PFSK-1 (cell line): Measurements from ENCODE around the gene ATP5F1D.

Experiments used
- FOXP2 ChIP-seq: optimal IDR thresholded peaks from 2 replicates; pipeline ENCODE3; 2011; ENCODE audit warnings: borderline replicate concordance, control low read depth, inconsistent platforms; ENCODE audit not compliant: insufficient read depth; ENCODE audit errors: extremely low read length, extremely low read depth
- POLR2AphosphoS5 ChIP-seq: IDR thresholded peaks from 2 replicates; pipeline ENCODE4 v1.6.1; 2012; ENCODE audit warnings: low read depth, mild to moderate bottlenecking, control low read depth, low read length, moderate library complexity
- SIN3A ChIP-seq: IDR thresholded peaks from 2 replicates; pipeline ENCODE4 v1.6.1; 2012; ENCODE audit warnings: mild to moderate bottlenecking, low read length, moderate library complexity, borderline replicate concordance; ENCODE audit not compliant: insufficient read depth
- TAF1 ChIP-seq: IDR thresholded peaks from 2 replicates; pipeline ENCODE4 v1.6.1; 2012; ENCODE audit warnings: low read length, control low read depth, borderline replicate concordance; ENCODE audit not compliant: insufficient read depth
- TF ChIP-seq, protein P1 (sequence below), 2 experiments: IDR thresholded peaks; 2 replicates each; pipeline versions ENCODE4 v1.6.1 to v1.8.0; 2011 to 2012; ENCODE audit warnings: low read depth in 2 of 2, low read length in 2 of 2, control low read depth in 1 of 2, inconsistent platforms in 1 of 2, mild to moderate bottlenecking in 1 of 2, moderate library complexity in 1 of 2; ENCODE audit not compliant: insufficient read depth in 1 of 2

The ATP5F1D gene

DNA sequence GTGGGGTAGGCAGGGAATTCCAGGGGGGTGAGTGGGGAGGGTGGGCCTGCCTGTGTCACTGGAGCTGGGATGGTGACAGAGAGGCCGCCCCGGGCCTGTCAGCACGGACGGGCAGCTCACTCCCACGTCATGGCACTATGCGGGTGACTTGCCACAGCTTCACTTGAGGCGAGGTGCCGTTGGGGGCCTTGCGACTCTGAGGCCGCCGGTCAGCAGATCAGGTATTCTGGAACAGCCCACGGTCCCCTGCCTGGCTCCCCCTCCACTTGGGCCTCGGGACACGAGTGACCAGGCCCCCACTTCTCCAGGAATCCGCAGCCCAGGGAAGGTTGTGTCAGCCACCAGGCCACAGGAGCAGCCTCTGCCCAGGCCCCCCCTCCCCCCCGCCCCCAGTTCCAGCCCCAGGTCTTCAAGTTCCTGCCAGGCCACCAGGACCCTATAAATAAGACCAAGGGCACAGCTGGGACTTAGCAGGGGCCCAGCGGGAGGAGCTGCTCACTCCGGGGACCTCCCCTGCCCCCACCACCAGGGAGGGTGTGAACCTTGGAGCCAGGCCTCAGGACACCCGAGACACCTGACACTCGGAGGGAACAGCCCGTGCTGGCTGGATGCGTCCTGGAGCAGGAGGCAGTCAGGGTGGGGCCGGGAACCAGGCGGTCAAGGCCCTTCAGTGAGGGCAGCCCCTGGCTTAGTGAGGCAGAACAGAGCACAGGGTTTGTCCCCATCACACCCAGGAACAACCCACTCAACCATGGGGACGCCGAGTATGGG, 4.1 kb downstream of the ATP5F1D start:
- TF ChIP-seq TAF1, result no peak
- TF ChIP-seq, protein P1, sequence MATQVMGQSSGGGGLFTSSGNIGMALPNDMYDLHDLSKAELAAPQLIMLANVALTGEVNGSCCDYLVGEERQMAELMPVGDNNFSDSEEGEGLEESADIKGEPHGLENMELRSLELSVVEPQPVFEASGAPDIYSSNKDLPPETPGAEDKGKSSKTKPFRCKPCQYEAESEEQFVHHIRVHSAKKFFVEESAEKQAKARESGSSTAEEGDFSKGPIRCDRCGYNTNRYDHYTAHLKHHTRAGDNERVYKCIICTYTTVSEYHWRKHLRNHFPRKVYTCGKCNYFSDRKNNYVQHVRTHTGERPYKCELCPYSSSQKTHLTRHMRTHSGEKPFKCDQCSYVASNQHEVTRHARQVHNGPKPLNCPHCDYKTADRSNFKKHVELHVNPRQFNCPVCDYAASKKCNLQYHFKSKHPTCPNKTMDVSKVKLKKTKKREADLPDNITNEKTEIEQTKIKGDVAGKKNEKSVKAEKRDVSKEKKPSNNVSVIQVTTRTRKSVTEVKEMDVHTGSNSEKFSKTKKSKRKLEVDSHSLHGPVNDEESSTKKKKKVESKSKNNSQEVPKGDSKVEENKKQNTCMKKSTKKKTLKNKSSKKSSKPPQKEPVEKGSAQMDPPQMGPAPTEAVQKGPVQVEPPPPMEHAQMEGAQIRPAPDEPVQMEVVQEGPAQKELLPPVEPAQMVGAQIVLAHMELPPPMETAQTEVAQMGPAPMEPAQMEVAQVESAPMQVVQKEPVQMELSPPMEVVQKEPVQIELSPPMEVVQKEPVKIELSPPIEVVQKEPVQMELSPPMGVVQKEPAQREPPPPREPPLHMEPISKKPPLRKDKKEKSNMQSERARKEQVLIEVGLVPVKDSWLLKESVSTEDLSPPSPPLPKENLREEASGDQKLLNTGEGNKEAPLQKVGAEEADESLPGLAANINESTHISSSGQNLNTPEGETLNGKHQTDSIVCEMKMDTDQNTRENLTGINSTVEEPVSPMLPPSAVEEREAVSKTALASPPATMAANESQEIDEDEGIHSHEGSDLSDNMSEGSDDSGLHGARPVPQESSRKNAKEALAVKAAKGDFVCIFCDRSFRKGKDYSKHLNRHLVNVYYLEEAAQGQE (IDR thresholded peaks at IDR 0.05; ENCODE audit: insufficient read depth in 1 of 2, low read depth in 2 of 2, low read length in 2 of 2), result no peak
- no peak for TF ChIP-seq SIN3A
- no peak for TF ChIP-seq FOXP2
- TF ChIP-seq POLR2AphosphoS5, result no peak

DNA sequence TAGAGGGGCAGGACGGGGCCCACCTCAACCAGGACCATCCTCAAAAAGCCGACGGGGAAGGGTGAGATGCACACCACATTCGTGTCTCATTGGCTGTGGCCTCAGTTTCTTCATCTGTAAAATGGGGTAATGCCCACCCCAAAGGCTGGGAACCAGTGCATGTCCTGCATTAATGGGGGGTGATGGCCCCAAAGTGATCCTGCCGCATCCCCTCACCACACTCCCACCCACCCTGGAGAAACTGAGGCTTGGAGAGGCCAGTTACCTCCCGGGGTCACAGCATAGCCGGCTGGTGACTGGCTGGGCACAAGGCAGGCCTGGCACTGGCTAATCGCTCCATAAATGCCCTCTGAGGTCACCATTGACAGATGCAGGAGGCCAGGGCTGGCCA, 6.2 kb downstream of the ATP5F1D start:
- TF ChIP-seq FOXP2 (no peak), TAF1 (no peak), POLR2AphosphoS5 (no peak), SIN3A (no peak)
- TF ChIP-seq, protein P1 (IDR thresholded peaks at IDR 0.05; ENCODE audit: insufficient read depth in 1 of 2, low read depth in 2 of 2, low read length in 2 of 2), result no peak

DNA sequence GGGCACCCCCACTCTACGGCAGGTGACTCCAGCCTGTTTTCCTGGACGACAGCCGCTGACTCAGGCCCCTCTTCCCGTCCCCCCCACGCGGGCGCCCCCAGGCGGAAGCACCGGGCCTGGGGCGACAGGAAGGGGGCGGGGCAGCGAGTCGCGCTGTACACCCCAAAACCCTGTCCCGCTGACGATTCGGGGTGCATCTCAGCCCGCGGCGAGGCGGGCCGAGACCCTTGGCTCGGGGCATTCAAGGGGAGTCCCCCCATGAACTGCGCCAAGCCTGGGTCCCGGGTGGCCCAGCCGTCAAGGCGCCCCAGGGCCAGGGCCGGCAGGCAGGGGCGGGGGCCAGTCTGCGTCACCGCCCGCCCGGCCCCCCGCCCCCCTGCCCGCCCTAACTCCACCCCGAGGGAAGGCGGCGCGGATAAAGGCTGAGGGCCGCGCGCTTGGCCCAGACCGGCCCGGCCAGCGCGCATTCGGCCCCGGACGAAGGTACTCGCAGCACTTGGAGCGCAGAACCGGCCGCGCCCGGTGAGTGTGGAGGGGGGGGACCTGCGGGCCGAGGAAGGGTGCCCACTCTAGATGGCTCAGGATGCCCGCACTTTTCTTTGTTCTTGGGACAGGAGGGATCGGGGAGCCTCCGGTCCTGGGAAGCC, 6.7 kb downstream of the ATP5F1D start, which contains the start of gene MIDN:
MIDN (plus strand) TSS at position 445 of the 647 bp plus-strand sequence. CDS start 1,714 bp downstream, outside the sequence.
- TF ChIP-seq POLR2AphosphoS5 (peak; percentile 99), TAF1 (0 out of 2 replicates have a peak, but pooled peaks have one; percentile 42), SIN3A (no peak), FOXP2 (peak; percentile 23)
- TF ChIP-seq, protein P1 (IDR thresholded peaks at IDR 0.05; ENCODE audit: insufficient read depth in 1 of 2, low read depth in 2 of 2, low read length in 2 of 2), result no peak

DNA sequence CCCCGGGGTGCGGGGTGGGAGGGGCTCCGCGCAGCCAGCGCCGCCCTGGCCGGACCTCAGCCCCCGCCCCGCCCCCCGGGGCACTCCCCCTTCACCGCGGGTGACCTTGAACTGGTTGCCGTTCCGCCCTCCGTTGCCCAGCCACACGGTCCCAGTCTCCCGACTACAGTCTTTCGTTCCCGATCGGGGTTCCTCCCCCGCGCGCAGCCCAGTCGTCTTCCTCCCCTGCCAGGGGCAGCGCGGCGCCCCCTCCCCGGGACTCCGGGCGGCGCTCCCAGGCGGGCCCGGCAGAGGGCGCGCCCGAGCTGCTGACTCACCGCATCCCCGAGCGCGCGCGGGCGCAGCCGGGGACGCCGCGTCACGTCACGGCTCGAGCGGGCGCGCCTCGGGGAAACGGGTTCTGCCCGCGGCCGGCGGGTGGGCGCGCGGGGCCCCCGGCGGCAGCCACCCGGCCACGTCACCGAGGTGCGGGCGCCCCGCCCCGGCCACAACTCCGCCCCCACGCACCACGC, 7.3 kb downstream of the ATP5F1D start:
- TF ChIP-seq, protein P1 (IDR thresholded peaks at IDR 0.05; ENCODE audit: insufficient read depth in 1 of 2, low read depth in 2 of 2, low read length in 2 of 2), result no peak
- TF ChIP-seq TAF1, result peak; percentile 33; the same call in 1 of the 2 replicates
